HepG2 (cell line): ENCODE data around the gene KRTAP5-10. TPM values are rescaled to one million over a fixed set of nuclear protein-coding genes. Genes with fewer than 3 reads are reported as not detected.
"Not testable (repeated sequence)": the region's sequence is repeated elsewhere in the genome, so short reads cannot be mapped to it uniquely, and the experiment has no call there.

Experiments used
- BRD4 ChIP-seq: sonication (generic); formaldehyde crosslinking; IDR thresholded peaks from 2 replicates; pipeline ENCODE4 v1.4.0; 2020; ENCODE audit warnings: missing genetic modification reagents
- CREB1 ChIP-seq, 2 experiments: fragments of 450-650 bp in 1 of 2; IDR thresholded peaks; 2 replicates each; pipeline ENCODE4 v1.6.1; 2016 to 2017; ENCODE audit warnings: control low read depth in 1 of 2, mild to moderate bottlenecking in 1 of 2, missing compliant biosample characterization in 1 of 2, missing genetic modification characterization in 1 of 2
- FOXJ3 ChIP-seq: sonication (generic); formaldehyde crosslinking; IDR thresholded peaks from 2 replicates; pipeline ENCODE4 v1.4.0; 2020; ENCODE audit warnings: missing genetic modification reagents, mild to moderate bottlenecking, borderline replicate concordance
- FOXO1 ChIP-seq: sonication (generic); formaldehyde crosslinking; IDR thresholded peaks from 2 replicates; pipeline ENCODE4 v1.4.0; 2020; ENCODE audit warnings: missing genetic modification reagents
- FOXP1 ChIP-seq, 2 experiments: fragments of 450-650 bp in 1 of 2; IDR thresholded peaks; 2 replicates each; pipeline ENCODE4 v1.6.1; 2017 to 2018; ENCODE audit warnings: antibody characterized with exemption in 1 of 2
- MED1 ChIP-seq: sonication (generic); formaldehyde crosslinking; IDR thresholded peaks from 2 replicates; pipeline ENCODE4 v1.4.0; 2020; ENCODE audit warnings: missing genetic modification reagents
- MEIS1 ChIP-seq: sonication (generic); formaldehyde crosslinking; IDR thresholded peaks from 2 replicates; pipeline ENCODE4 v1.9.0; 2021; ENCODE audit warnings: mild to moderate bottlenecking, missing genetic modification reagents, moderate library complexity, borderline replicate concordance
- MIER3 ChIP-seq: IDR thresholded peaks from 2 replicates; pipeline ENCODE4 v1.6.1; 2016; ENCODE audit warnings: missing compliant biosample characterization, borderline replicate concordance
- MXD4 ChIP-seq: IDR thresholded peaks from 2 replicates; pipeline ENCODE4 v1.6.1; 2016; ENCODE audit warnings: mild to moderate bottlenecking, missing biosample characterization, missing genetic modification reagents
- NKX3-1 ChIP-seq: sonication (generic); formaldehyde crosslinking; IDR thresholded peaks from 2 replicates; pipeline ENCODE4 v1.5.0; 2020; ENCODE audit warnings: missing genetic modification reagents
- POLR2A ChIP-seq, 2 experiments: IDR thresholded peaks; 2 replicates each; pipeline ENCODE4 v1.6.1; 2011; ENCODE audit warnings: low read depth in 2 of 2, low read length in 2 of 2, mild to moderate bottlenecking in 1 of 2, moderate library complexity in 1 of 2; ENCODE audit not compliant: insufficient read depth in 1 of 2
- RARA ChIP-seq: IDR thresholded peaks from 2 replicates; pipeline ENCODE4 v1.6.1; 2016; ENCODE audit warnings: missing genetic modification reagents, missing compliant biosample characterization
- RBFOX2 ChIP-seq: fragments of 200-400 bp; formaldehyde crosslinking; IDR thresholded peaks from 2 replicates; pipeline ENCODE4 v1.6.1; 2017; ENCODE audit warnings: low read depth, mild to moderate bottlenecking, low read length
- RXRA ChIP-seq: sonication (generic); formaldehyde crosslinking; IDR thresholded peaks from 2 replicates; pipeline ENCODE4 v1.5.1; 2020; ENCODE audit warnings: missing genetic modification reagents
- RXRB ChIP-seq: IDR thresholded peaks from 2 replicates; pipeline ENCODE4 v1.6.1; 2016; ENCODE audit warnings: borderline replicate concordance, missing genetic modification reagents, missing compliant biosample characterization
- SOX13 ChIP-seq, 3 experiments: fragments of 450-650 bp in 1 of 3; sonication (generic) in 1 of 3; formaldehyde crosslinking in 1 of 3; IDR thresholded peaks in 2 of 3; conservative IDR thresholded peaks in 1 of 3; 2 replicates each; pipeline versions ENCODE4 v1.5.0 to v1.6.1; 2016 to 2020; ENCODE audit warnings: antibody characterized with exemption in 1 of 3, mild to moderate bottlenecking in 1 of 3, missing compliant biosample characterization in 1 of 3, missing genetic modification reagents in 1 of 3, moderate library complexity in 1 of 3
- SP5 ChIP-seq: IDR thresholded peaks from 2 replicates; pipeline ENCODE4 v1.6.1; 2016; ENCODE audit warnings: low read depth, borderline replicate concordance
- TBX2 ChIP-seq: sonication (generic); formaldehyde crosslinking; IDR thresholded peaks from 2 replicates; pipeline ENCODE4 v1.5.0; 2020; ENCODE audit warnings: missing genetic modification reagents, mild to moderate bottlenecking, borderline replicate concordance
- TEAD3 ChIP-seq: optimal IDR thresholded peaks from 2 replicates; pipeline ENCODE3; 2016; ENCODE audit warnings: borderline replicate concordance
- ZFX ChIP-seq: sonication (generic); formaldehyde crosslinking; IDR thresholded peaks from 2 replicates; pipeline ENCODE4 v1.4.0; 2020; ENCODE audit warnings: mild to moderate bottlenecking, low read depth, missing genetic modification reagents, moderate library complexity
- ZNF331 ChIP-seq: sonication (generic); formaldehyde crosslinking; IDR thresholded peaks from 2 replicates; pipeline ENCODE4 v1.4.0; 2020; ENCODE audit warnings: missing genetic modification reagents
- ZNF607 ChIP-seq: sonication (generic); formaldehyde crosslinking; IDR thresholded peaks from 2 replicates; pipeline ENCODE4 v1.5.1; 2020; ENCODE audit warnings: missing genetic modification reagents, mild to moderate bottlenecking, borderline replicate concordance
- ZNF790 ChIP-seq: sonication (generic); formaldehyde crosslinking; IDR thresholded peaks from 2 replicates; pipeline ENCODE4 v1.8.0; 2022; ENCODE audit warnings: missing genetic modification reagents, mild to moderate bottlenecking, borderline replicate concordance
- polyA plus RNA-seq, 8 experiments: library from polyadenylated mRNA; depleted of rRNA in 3 of 8; stranded (reverse) in 7 of 8; unstranded in 1 of 8; fragments of >200 nt; fragmentation: Illumina TruSeq in 4 of 8; extraction: Trizol in 4 of 8; gene quantifications; 2 replicates each; pipeline versions ENCODE4 v1.2.1 to v1.2.3, GENCODE V29; 2011 to 2016; ENCODE audit warnings: low read depth in 4 of 8, missing spikeins in 1 of 8, mixed read lengths in 1 of 8; ENCODE audit not compliant: insufficient read depth in 1 of 8
- total RNA-seq, 5 experiments: library from RNA; depleted of rRNA; stranded (reverse); fragments of >200 nt; fragmentation: Illumina TruSeq; extraction: Trizol; gene quantifications; 2 replicates each; pipeline ENCODE4 v1.2.3, GENCODE V29; 2016; ENCODE audit warnings: low read depth in 1 of 5
- TF ChIP-seq, protein P1 (sequence below): sonication (generic); IDR thresholded peaks from 2 replicates; pipeline ENCODE4 v1.6.1; 2016; ENCODE audit warnings: low read depth, borderline replicate concordance
- TF ChIP-seq, protein P2 (sequence below): sonication (generic); formaldehyde crosslinking; IDR thresholded peaks from 2 replicates; pipeline ENCODE4 v1.8.0; 2022; ENCODE audit warnings: missing genetic modification reagents, mild to moderate bottlenecking, moderate library complexity, borderline replicate concordance

KRTAP5-10 gene
- total and polyA plus RNA-seq, 2 of the 13 experiments (the other 11 are each of a cell fraction or from before 2014, with no cell fraction given) = not detected

GRCh38 chr11:71534711-71535608 is 30.4 kb upstream of the KRTAP5-10 start (continued):
- TF ChIP-seq MXD4 = 0 out of 2 replicates have a peak, but pooled peaks have one; percentile 22
- peak; percentile 78 for TF ChIP-seq ZFX
- TF ChIP-seq SP5 (CRISPR knock-in tag) = peak; percentile 78
- TF ChIP-seq FOXP1, CREB1, SOX13 (IDR thresholded peaks at IDR 0.05): not testable (repeated sequence)
- TF ChIP-seq FOXP1 (CRISPR knock-in tag; IDR thresholded peaks at IDR 0.05) = peak; percentile 77; the same call in 1 of the 2 replicates
- 0 out of 2 replicates have a peak, but pooled peaks have one; percentile 69 for TF ChIP-seq MEIS1 (CRISPR knock-in tag)
- peak in 1 of 2 experiments; percentile 44; a peak in 1 of 4 replicates for TF ChIP-seq POLR2A (IDR thresholded peaks at IDR 0.05; ENCODE audit: insufficient read depth in 1 of 2, low read depth in 2 of 2, low read length in 2 of 2)
- TF ChIP-seq TEAD3 (CRISPR knock-in tag) = peak; percentile 77
- peak; percentile 47; the same call in 1 of the 2 replicates for TF ChIP-seq FOXJ3 (CRISPR knock-in tag)
- peak; percentile 80; the same call in 1 of the 2 replicates for TF ChIP-seq FOXO1
- TF ChIP-seq RARA (CRISPR knock-in tag) = peak; percentile 86
- TF ChIP-seq ZNF607 = 0 out of 2 replicates have a peak, but pooled peaks have one; percentile 47
- peak; percentile 39; the same call in 1 of the 2 replicates for TF ChIP-seq CREB1 (CRISPR knock-in tag; IDR thresholded peaks at IDR 0.05)
- 0 out of 2 replicates have a peak, but pooled peaks have one; percentile 37 for TF ChIP-seq RBFOX2
- peak; percentile 49; the same call in 1 of the 2 replicates for TF ChIP-seq TBX2 (CRISPR knock-in tag)
- peak; percentile 37; the same call in 1 of the 2 replicates for TF ChIP-seq ZNF790 (CRISPR knock-in tag)
- TF ChIP-seq MED1 (CRISPR knock-in tag) = peak; percentile 93
- 0 out of 2 replicates have a peak, but pooled peaks have one; percentile 17 for TF ChIP-seq ZNF331
- peak; percentile 55 for TF ChIP-seq BRD4 (CRISPR knock-in tag)
- TF ChIP-seq NKX3-1 = 0 out of 2 replicates have a peak, but pooled peaks have one; percentile 47
- peak in 1 of 2 experiments; percentile 63; a peak in 2 of 4 replicates for TF ChIP-seq SOX13 (CRISPR knock-in tag; conservative IDR thresholded peaks at IDR 0.05 in 1 of 2, IDR thresholded peaks at IDR 0.05 in 1 of 2)
- TF ChIP-seq RXRA (CRISPR knock-in tag) = peak; percentile 62; the same call in 1 of the 2 replicates
- TF ChIP-seq, protein P1, sequence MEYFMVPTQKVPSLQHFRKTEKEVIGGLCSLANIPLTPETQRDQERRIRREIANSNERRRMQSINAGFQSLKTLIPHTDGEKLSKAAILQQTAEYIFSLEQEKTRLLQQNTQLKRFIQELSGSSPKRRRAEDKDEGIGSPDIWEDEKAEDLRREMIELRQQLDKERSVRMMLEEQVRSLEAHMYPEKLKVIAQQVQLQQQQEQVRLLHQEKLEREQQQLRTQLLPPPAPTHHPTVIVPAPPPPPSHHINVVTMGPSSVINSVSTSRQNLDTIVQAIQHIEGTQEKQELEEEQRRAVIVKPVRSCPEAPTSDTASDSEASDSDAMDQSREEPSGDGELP = peak; percentile 43; the same call in 1 of the 2 replicates
- TF ChIP-seq, protein P2, sequence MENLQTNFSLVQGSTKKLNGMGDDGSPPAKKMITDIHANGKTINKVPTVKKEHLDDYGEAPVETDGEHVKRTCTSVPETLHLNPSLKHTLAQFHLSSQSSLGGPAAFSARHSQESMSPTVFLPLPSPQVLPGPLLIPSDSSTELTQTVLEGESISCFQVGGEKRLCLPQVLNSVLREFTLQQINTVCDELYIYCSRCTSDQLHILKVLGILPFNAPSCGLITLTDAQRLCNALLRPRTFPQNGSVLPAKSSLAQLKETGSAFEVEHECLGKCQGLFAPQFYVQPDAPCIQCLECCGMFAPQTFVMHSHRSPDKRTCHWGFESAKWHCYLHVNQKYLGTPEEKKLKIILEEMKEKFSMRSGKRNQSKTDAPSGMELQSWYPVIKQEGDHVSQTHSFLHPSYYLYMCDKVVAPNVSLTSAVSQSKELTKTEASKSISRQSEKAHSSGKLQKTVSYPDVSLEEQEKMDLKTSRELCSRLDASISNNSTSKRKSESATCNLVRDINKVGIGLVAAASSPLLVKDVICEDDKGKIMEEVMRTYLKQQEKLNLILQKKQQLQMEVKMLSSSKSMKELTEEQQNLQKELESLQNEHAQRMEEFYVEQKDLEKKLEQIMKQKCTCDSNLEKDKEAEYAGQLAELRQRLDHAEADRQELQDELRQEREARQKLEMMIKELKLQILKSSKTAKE (CRISPR knock-in tag) = peak; percentile 75
- TF ChIP-seq MIER3 (CRISPR knock-in tag) = peak; percentile 68; the same call in 1 of the 2 replicates
- peak; percentile 95 for TF ChIP-seq RXRB (CRISPR knock-in tag)
